Measurements from ENCODE around the gene NUP188. TPM values are rescaled to one million over a fixed set of nuclear protein-coding genes. Genes with fewer than 3 reads are reported as not detected.

Gene NUP188
- total and polyA plus RNA-seq, 2 of the 13 experiments (the other 11 are each of a cell fraction or from before 2014, with no cell fraction given) = 28.0 to 38.5 TPM

DNA sequence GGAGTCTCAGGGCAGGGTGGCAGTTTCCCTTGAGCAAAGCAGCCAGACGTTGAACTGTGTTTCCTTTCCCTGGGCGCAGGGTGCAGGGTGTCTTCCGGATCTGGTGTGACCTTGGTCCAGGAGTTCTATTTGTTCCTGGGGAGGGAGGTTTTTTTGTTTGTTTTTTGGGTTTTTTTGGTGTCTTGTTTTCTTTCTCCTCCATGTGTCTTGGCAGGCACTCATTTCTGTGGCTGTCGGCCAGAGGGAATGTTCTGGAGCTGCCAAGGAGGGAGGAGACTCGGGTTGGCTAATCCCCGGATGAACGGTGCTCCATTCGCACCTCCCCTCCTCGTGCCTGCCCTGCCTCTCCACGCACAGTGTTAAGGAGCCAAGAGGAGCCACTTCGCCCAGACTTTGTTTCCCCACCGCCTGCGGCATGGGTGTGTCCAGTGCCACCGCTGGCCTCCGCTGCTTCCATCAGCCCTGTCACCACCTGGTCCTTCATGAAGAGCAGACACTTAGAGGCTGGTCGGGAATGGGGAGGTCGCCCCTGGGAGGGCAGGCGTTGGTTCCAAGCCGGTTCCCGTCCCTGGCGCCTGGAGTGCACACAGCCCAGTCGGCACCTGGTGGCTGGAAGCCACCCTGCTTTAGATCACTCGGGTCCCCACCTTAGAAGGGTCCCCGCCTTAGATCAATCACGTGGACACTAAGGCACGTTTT is 30.2 kb upstream of the NUP188 start (continued):
- TF ChIP-seq, protein P1, sequence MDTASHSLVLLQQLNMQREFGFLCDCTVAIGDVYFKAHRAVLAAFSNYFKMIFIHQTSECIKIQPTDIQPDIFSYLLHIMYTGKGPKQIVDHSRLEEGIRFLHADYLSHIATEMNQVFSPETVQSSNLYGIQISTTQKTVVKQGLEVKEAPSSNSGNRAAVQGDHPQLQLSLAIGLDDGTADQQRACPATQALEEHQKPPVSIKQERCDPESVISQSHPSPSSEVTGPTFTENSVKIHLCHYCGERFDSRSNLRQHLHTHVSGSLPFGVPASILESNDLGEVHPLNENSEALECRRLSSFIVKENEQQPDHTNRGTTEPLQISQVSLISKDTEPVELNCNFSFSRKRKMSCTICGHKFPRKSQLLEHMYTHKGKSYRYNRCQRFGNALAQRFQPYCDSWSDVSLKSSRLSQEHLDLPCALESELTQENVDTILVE (CRISPR knock-in tag; IDR thresholded peaks at IDR 0.05) = peak; percentile 26; the same call in 1 of the 2 replicates
- TF ChIP-seq RELA (CRISPR knock-in tag; IDR thresholded peaks at IDR 0.05) = no peak
- TF ChIP-seq ZNF605 (CRISPR knock-in tag; IDR thresholded peaks at IDR 0.05) = 0 out of 2 replicates have a peak, but pooled peaks have one; percentile 40
- peak; percentile 35; the same call in 1 of the 2 replicates for TF ChIP-seq SPEN (CRISPR knock-in tag; IDR thresholded peaks at IDR 0.05; ENCODE audit: low read depth)
- TF ChIP-seq MIER2 (CRISPR knock-in tag; IDR thresholded peaks at IDR 0.05) = no peak
- peak; percentile 84 for TF ChIP-seq HOXA3 (CRISPR knock-in tag; IDR thresholded peaks at IDR 0.05)
- TF ChIP-seq ZNF263 (CRISPR knock-in tag; IDR thresholded peaks at IDR 0.05) = peak; percentile 96
- TF ChIP-seq RAD51 (IDR thresholded peaks at IDR 0.05; ENCODE audit: borderline replicate concordance) = no peak
- 0 out of 2 replicates have a peak, but pooled peaks have one; percentile 66 for TF ChIP-seq ZSCAN25 (CRISPR knock-in tag; IDR thresholded peaks at IDR 0.05)
- TF ChIP-seq YEATS4 (CRISPR knock-in tag; IDR thresholded peaks at IDR 0.05; ENCODE audit: borderline replicate concordance) = peak; percentile 46; the same call in 1 of the 2 replicates
- TF ChIP-seq, protein P2, sequence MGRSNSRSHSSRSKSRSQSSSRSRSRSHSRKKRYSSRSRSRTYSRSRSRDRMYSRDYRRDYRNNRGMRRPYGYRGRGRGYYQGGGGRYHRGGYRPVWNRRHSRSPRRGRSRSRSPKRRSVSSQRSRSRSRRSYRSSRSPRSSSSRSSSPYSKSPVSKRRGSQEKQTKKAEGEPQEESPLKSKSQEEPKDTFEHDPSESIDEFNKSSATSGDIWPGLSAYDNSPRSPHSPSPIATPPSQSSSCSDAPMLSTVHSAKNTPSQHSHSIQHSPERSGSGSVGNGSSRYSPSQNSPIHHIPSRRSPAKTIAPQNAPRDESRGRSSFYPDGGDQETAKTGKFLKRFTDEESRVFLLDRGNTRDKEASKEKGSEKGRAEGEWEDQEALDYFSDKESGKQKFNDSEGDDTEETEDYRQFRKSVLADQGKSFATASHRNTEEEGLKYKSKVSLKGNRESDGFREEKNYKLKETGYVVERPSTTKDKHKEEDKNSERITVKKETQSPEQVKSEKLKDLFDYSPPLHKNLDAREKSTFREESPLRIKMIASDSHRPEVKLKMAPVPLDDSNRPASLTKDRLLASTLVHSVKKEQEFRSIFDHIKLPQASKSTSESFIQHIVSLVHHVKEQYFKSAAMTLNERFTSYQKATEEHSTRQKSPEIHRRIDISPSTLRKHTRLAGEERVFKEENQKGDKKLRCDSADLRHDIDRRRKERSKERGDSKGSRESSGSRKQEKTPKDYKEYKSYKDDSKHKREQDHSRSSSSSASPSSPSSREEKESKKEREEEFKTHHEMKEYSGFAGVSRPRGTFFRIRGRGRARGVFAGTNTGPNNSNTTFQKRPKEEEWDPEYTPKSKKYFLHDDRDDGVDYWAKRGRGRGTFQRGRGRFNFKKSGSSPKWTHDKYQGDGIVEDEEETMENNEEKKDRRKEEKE (IDR thresholded peaks at IDR 0.05) = no peak
- TF ChIP-seq MIXL1 (CRISPR knock-in tag; IDR thresholded peaks at IDR 0.05) = no peak
- no peak for TF ChIP-seq ZNF547 (CRISPR knock-in tag; IDR thresholded peaks at IDR 0.05)
- no peak; the same call in 1 of the 2 replicates for TF ChIP-seq TMF1 (CRISPR knock-in tag; IDR thresholded peaks at IDR 0.05; ENCODE audit: low read depth)
- TF ChIP-seq SMAD1 (CRISPR knock-in tag; IDR thresholded peaks at IDR 0.05; ENCODE audit: borderline replicate concordance, low read depth) = no peak
- TF ChIP-seq RBM22 (optimal IDR thresholded peaks at IDR 0.05; ENCODE audit: low read length) = no peak
- TF ChIP-seq SMARCE1 (IDR thresholded peaks at IDR 0.05; ENCODE audit: borderline replicate concordance) = no peak
- TF ChIP-seq TOE1 (CRISPR knock-in tag; IDR thresholded peaks at IDR 0.05) = no peak
- TF ChIP-seq MTA1 (CRISPR knock-in tag; IDR thresholded peaks at IDR 0.05; ENCODE audit: borderline replicate concordance) = peak; percentile 90; the same call in 1 of the 2 replicates
- TF ChIP-seq, protein P3, sequence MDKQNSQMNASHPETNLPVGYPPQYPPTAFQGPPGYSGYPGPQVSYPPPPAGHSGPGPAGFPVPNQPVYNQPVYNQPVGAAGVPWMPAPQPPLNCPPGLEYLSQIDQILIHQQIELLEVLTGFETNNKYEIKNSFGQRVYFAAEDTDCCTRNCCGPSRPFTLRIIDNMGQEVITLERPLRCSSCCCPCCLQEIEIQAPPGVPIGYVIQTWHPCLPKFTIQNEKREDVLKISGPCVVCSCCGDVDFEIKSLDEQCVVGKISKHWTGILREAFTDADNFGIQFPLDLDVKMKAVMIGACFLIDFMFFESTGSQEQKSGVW (CRISPR knock-in tag; IDR thresholded peaks at IDR 0.05; ENCODE audit: borderline replicate concordance) = no peak
- TF ChIP-seq TBP (CRISPR knock-in tag; IDR thresholded peaks at IDR 0.05) = no peak
- TF ChIP-seq, protein P4, sequence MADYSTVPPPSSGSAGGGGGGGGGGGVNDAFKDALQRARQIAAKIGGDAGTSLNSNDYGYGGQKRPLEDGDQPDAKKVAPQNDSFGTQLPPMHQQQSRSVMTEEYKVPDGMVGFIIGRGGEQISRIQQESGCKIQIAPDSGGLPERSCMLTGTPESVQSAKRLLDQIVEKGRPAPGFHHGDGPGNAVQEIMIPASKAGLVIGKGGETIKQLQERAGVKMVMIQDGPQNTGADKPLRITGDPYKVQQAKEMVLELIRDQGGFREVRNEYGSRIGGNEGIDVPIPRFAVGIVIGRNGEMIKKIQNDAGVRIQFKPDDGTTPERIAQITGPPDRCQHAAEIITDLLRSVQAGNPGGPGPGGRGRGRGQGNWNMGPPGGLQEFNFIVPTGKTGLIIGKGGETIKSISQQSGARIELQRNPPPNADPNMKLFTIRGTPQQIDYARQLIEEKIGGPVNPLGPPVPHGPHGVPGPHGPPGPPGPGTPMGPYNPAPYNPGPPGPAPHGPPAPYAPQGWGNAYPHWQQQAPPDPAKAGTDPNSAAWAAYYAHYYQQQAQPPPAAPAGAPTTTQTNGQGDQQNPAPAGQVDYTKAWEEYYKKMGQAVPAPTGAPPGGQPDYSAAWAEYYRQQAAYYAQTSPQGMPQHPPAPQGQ (CRISPR knock-in tag; IDR thresholded peaks at IDR 0.05; ENCODE audit: borderline replicate concordance) = no peak
- TF ChIP-seq, protein P5, sequence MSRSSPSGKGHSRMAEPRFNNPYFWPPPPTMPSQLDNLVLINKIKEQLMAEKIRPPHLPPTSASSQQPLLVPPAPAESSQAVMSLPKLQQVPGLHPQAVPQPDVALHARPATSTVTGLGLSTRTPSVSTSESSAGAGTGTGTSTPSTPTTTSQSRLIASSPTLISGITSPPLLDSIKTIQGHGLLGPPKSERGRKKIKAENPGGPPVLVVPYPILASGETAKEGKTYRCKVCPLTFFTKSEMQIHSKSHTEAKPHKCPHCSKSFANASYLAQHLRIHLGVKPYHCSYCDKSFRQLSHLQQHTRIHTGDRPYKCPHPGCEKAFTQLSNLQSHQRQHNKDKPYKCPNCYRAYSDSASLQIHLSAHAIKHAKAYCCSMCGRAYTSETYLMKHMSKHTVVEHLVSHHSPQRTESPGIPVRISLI (CRISPR knock-in tag; IDR thresholded peaks at IDR 0.05; ENCODE audit: borderline replicate concordance) = peak; percentile 89; the same call in 1 of the 2 replicates

Measured in HepG2 (cell line).